HG03432 (cell line): ENCODE data around the gene ADAM8.
A peak's percentile ranks its signal among the peaks of the same experiment; 100 is the strongest.
"Not testable (repeated sequence)": the region's sequence is repeated elsewhere in the genome, so short reads cannot be mapped to it uniquely, and the experiment has no call there.

Experiments used
- ATAC-seq: cut with Tn5 transposase; IDR thresholded peaks from one replicate; pipeline ENCODE4 v1.9.1; 2021; ENCODE audit warnings: mild to moderate bottlenecking, moderate library complexity; ENCODE audit not compliant: unreplicated experiment

The ADAM8 gene

GRCh38 chr10:133270204-133270603 is 6.5 kb downstream of the ADAM8 start:
- ATAC-seq, result no peak

- no peak for ATAC-seq
These were observed 7.3 kb downstream of the ADAM8 start for GRCh38 chr10:133269367-133269766.

- no peak for ATAC-seq
These were observed 8.1 kb downstream of the ADAM8 start for GRCh38 chr10:133268532-133268931.

GRCh38 chr10:133267829-133268228 is 8.8 kb downstream of the ADAM8 start:
- ATAC-seq, result no peak

- ATAC-seq, result no peak
These were observed 9.4 kb downstream of the ADAM8 start for GRCh38 chr10:133267293-133267692.

- ATAC-seq, result no peak
These were observed 10.4 kb downstream of the ADAM8 start for GRCh38 chr10:133266056-133266795.

- not testable (repeated sequence) for ATAC-seq
These were observed 11.6 kb downstream of the ADAM8 start for GRCh38 chr10:133265052-133265451.

- no peak for ATAC-seq
These were observed 12.2 kb downstream of the ADAM8 start for GRCh38 chr10:133264461-133264860.

- ATAC-seq, result no peak
These were observed 13.0 kb downstream of the ADAM8 start for GRCh38 chr10:133263674-133264073.

- no peak for ATAC-seq
These were observed 14.0 kb downstream of the ADAM8 start for GRCh38 chr10:133262696-133263095.

- peak; percentile 61 for ATAC-seq
These were observed 14.8 kb downstream of the ADAM8 start for GRCh38 chr10:133261726-133262325.

GRCh38 chr10:133260895-133261725 is 15.6 kb downstream of the ADAM8 start:
- ATAC-seq, result peak; percentile 61

GRCh38 chr10:133259602-133259989 is 17.1 kb downstream of the ADAM8 start:
- no peak for ATAC-seq

GRCh38 chr10:133258818-133259601 is 17.7 kb downstream of the ADAM8 start:
- ATAC-seq, result no peak

GRCh38 chr10:133258066-133258817 is 18.4 kb downstream of the ADAM8 start:
- ATAC-seq, result peak; percentile 28

GRCh38 chr10:133257489-133258065 is 19.1 kb downstream of the ADAM8 start:
- ATAC-seq, result peak; percentile 20

- no peak for ATAC-seq
These were observed 21.3 kb downstream of the ADAM8 start for GRCh38 chr10:133255323-133255722.

GRCh38 chr10:133254421-133255120 is 22.1 kb downstream of the ADAM8 start:
- no peak for ATAC-seq

- no peak for ATAC-seq
These were observed 23.2 kb downstream of the ADAM8 start for GRCh38 chr10:133253361-133253955.
